GM19452 (cell line): ENCODE data around the gene CCL17.
"Not testable (repeated sequence)": the region's sequence is repeated elsewhere in the genome, so short reads cannot be mapped to it uniquely, and the experiment has no call there.

ENCODE experiments used
- ATAC-seq: cut with Tn5 transposase; IDR thresholded peaks from one replicate; pipeline ENCODE4 v1.9.1; 2021; ENCODE audit not compliant: unreplicated experiment

Gene CCL17

DNA sequence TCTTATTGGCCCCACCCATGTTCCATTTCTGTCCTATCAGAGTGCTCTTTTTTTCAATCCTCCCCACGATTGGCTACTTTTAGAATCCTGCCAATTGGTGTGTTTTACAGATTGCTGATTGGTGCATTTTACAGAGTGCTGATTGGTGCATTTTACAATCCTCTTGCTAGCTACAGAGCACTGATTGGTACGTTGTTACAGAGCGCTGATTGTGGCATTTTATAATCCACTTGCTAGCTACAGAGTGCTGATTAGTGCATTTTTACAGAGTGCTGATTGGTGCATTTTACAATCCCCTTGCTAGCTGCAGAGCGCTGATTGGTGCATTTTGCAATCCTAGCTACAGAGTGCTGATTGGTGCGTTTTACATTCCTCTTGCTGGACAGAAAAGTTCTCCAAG, 9.5 kb upstream of the CCL17 start:
- ATAC-seq = no peak

DNA sequence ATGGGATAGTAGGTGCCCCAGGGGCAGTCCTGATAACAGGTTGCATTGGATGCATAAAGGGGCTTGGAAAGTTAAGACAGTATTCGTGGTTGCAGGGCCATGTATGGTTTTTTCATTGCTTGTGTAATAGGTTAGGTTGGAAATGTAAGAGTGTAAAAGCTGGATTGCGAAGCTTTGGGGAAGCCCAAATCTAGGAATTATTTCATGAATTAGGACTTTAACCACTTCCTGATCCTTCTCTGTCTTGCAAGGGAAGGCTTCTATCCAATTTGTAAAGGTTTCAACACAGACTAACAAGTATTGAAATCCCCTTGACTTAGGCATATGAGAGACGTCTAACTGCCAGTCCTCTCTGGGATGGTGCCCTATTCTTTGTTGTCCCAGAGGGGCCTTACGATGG, 7.8 kb upstream of the CCL17 start:
- ATAC-seq = no peak

DNA sequence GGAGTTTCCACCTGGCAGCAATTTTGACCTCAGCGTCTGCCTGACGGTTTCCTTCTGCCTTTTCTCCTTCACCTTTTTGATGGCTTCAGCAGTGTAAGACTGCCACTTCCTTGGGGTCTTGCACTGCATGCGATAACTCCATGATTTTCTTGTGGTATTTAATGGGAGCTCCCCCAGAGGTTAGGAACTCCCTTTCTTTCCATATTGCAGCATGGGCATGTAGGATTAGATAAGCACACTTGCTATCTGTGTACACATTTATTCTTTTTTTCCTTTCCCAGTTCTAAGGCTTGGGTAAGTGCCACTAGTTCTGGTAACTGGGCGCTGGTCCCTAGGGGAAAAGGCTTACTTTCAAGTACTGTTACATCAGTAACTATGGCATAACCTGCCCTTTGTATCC, 7.1 kb upstream of the CCL17 start:
- ATAC-seq = not testable (repeated sequence)

DNA sequence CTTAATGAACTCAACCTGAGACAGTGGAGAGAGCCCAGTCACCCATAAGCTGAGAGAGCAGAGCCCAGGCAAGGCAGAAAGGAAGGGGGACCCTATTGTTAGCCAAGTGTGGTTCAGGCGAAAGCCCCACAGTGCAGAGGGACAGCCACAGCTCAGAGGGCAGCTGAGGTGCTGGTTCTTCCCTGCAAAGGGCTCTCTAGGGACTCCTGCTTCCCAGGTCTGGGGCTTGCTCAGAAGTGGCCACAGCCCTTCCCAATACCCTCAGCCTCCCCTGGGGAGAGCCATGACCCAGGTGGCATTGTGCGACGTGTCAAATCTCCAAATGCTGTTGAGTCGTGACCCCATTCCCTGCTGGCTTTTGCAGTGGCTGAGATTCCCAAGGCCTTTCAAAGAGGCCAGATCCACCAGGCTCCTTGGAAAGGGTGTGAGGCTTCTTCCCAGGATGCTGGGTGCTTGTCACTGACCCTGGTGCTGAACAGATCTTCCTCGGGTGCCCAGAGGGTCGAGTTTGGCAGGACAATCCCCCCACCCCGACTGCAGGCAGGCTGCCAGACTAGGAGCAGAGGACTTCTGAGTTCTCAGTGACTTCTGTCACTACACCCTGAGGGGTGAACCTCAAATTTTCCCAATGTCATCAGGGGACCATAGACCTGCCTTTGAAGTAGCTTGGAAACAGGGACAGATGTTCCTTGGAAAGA, 2.5 kb upstream of the CCL17 start:
- ATAC-seq = no peak

DNA sequence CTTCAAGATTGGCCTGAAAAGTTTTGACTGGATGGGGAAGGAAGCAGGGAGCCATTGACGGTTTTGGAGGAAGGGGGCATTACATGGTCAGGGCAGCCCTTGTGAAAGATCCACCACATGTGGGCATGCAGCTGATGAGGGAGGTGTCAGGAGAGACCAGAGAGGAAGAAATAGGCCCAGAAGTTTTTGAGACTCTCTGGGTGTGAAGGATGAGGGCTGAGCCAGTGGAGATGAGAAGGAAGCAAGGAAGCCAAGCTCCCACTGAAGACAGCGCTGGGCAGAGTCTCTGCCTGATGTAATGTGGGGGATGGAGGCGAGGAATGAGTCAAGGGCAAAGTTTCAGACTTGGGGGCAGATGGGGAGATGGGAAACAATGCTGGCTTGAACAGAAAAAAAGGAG, 530 bp downstream of the CCL17 start:
- ATAC-seq = no peak

DNA sequence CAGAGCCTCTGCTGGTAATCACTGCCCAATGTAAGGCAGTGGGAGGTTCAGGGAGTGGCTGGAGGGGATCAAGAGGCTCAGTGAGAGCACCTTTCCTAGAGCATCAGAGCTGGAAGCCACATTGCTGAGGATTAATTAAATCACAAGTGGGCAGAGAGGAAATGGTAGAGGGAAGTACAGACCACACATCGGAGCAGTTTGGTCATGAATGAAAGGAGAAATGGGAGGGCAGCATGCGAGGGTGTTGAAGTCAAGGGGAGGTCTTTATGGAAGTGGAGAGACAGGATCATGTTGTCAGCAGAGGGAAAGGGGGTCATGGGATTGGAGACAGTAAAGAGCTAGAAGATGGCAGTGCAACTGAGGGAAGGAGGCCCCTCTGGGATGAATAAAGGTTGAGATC, 2.3 kb downstream of the CCL17 start:
- no peak for ATAC-seq

DNA sequence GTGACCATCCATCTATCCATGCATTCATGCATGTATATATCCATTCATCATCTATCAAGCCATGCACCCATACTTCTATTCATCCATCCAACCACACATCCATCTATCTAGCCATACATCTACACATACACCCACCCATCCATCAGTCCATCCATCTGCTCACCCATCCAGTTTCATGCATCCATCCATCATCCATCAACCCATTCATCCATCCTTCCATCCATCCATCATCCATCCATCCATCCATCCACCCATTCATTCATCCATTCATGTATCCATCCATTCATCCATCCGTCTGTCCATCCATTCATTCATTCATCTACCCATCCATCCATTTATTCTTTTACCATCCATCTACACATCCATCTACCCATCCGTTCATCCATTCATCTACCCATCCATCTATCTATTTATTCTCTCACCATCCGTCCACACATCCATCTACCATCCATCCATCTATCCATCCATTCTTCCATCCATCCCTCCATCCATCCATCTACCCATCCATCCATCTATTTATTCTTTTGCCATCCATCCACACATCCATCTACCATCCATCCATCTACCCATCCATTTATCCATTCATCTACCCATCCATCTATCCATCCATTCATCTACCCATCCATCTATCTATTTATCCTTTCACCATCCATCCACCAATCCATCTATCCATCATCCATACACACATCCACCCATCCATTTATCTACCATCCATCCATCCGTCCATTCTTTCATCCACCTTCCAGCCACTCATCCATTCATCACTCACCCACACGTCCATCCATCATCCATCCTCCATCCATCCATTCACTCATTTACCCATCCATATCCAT, 3.2 kb downstream of the CCL17 start:
- ATAC-seq = no peak

DNA sequence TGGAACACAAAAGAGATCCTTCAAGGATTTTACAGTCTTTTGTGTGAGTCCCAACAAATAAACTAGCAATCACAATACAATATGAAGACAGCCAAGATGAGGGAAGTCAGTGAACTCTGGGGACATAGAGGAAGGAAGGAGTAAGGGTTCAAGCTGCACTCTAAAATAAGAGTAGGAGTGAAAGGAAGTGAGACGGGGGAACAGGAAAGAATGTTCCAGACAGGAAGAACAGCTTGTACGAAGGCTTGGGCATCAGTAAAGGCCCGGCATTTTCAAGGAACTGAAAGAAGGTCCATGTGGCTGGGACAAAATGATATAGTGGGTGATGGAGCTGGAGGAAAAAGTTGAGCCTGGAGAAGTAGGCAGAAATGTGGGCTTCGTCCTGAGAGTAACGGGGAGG, 4.5 kb downstream of the CCL17 start:
- ATAC-seq = no peak

DNA sequence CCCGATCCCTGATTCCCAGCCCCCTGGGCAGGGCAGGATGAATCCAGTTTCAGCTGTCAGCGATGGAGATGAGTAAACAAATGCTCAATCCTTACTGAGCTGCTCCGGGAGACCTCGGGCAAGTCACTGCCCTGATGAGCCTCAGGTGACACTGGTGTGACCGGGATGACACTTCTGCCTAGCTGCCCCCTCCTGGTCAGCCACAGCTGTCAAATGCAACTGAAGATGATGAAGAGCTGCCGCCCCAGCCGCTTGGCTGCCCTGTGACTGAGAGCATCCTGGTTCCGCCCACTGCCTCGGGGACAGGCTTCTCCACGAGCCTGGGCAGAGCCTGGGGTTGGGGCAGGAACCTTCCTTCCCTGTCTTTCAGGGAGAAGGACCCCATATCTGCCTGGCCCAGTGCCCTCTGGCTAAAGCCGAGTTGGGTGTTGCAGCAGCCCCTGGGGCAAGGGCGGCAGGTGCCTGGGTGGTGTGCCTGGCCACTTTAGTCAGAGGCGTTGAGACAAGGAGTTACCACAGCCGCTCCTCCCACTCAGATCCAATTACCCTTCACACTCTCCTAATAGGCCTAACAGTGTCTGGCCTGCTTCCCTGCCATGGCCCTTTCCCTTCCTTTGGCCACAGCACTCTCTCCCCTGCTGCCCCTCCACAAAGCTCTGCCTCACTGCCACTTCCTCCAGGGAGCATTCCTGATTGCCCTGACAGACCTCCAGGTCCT, 5.5 kb downstream of the CCL17 start:
- ATAC-seq = no peak

DNA sequence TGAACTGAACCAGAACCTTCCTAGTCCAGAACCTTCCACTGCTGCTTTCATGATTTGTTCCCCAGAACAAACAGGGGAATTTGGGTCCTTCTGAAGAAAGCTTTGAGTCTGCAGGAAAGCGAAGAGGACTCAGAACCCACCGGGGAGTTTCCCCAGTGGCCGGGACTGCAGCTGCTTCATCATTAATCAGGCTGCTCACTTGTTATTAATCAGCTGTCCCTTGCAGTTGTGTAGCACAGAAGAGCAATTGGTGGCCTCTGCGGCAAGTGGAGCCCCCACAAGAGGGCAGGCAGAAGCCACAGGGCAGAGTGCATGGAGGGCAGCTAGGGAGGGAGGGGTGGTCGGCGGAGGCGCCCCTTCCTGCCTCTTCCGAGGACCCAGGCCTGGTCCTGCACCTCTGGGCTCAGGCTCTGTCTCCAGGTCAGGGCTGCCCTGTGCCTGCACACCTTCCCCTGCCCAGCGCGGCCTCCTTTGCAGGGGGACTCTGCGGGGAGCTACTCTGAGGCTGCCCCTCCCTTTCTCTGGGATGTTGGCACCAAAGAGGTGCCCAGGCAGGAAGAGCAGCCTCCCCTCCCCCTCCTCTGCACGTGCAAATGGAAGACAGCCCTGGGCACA, 6.9 kb downstream of the CCL17 start:
- ATAC-seq = no peak

DNA sequence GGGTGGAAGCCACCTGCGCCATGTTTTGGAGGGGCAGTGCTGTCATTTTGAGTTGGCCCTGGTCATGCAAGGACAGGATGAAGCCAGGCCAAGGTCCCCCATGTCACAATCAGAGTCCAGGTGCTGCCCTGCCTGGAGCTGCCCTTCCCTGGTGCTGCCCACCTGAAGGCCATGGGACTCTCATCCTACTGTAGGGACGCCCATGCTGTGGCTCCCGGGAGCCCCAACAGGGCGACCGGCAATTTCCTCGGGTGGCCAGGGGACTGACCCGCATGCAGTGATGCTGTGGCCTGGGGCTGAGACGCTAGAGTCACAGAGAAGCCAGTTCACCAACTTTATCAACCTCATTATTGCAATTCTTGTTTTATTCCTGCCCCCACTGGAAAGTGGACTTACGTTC, 8.0 kb downstream of the CCL17 start:
- ATAC-seq = no peak

DNA sequence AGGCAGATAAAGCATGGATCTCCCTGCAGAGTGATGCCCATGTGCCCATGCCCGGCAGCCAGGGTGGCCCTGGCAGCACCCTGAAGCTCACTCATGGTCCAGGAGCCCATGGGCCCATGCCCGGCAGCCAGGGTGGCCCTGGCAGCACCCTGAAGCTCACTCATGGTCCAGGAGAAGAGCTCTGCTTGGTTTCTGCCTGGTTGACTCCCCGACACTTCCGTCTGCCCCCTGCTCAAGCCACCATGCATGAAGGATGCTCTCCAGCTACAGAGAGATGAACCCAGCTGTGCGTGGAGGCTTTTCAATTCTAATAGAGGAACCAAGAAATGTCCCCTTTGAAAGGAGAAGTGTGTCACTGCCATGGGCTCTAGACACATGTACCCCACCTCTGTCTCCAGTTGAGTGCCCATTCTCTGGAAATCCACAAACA, 8.7 kb downstream of the CCL17 start:
- peak; percentile 68 for ATAC-seq

DNA sequence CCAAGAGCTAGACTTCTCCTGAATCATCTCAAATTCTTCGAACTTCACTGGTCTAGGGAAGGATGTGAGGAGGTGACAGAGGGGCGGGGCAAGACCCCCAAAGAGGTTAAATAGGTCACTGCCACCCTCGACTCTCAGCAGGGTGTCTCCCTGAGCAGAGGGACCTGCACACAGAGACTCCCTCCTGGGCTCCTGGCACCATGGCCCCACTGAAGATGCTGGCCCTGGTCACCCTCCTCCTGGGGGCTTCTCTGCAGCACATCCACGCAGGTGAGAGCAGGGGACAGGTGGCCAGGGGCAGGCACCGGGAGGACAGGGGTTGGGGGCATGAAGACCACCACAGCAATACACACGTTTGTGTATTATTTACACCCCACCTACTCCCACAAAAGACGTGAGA, 9.2 kb downstream of the CCL17 start:
- no peak for ATAC-seq

DNA sequence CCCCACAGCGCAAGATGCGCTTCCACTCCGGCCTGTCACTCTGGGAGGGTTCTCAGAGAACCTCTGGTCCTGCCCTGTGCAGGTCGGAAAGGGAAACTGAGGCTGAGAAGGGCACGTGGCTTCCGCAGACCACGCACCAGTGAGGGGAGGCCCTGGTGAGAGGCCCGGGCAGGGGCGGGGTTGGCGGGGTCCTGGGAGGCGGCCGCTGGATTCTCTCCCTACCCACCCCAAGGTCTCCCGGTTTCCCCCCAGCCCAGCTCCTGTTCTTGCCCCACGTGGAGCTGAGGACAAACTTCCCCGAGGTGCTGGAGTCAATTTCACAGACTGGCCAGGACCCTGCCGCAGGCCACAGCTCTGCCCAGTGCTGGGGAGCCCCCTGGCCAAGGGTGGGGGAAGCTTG, 11.5 kb downstream of the CCL17 start:
- no peak for ATAC-seq

DNA sequence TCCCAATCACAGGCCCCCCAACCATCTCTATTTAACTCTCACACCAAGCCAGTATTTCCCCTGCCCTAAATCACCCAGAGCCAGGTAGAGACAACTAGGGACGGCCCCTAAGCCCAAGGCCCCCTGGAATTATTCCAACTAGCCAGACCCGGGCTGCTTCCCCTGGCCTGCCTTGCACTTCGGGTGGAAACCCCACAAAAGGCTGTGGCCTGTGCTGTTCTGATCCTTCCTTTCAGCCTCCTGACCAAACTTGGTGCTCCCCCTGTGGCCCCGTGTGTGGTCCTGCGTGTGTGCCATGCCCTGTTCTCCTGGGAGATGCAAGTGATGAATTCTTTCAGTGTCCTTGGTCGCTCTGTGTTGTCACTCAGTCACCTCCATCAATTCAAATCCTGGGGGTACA, 14.9 kb downstream of the CCL17 start:
- ATAC-seq = no peak

DNA sequence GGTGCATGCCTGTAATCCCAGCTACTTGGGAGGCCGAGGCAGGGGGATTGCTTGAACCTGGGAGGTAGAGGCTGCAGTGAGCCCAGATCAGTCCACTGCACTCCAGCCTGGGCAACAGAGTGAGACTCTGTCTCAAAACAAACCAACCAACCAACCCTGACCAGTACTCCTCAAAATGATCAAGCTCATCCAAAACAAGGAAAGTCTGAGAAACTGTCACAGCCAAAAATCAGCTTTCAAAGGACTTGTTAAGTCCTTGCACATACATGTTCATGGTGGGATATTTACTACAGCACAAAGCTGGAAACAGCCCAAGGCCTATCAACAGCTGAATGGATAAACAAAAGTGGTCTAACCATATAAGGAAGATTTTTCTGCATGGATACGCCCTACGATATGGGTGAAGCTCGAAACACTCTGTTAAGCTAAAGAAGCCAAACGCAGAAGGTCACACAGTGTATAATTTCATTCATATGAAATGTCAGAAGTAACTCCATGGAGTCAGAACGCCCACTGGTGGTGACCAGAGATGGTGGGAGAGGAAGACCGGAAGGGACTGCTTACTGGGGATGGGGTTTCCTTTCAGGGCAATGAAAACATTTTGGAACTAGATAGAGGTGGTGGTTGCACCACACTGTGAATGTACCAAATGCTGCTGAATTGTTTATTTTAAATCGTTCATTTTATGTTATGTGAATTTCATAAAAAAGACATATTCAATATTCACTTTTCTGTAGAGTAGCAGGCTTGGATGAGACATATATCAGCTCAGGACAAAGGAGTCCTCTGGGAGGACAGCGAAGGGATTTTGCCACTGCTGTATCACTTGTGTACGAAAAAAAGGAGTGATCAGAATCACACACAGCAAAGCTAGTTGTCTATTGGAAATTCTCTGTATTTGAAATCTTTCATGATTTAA, 17.7 kb downstream of the CCL17 start:
- ATAC-seq = no peak

DNA sequence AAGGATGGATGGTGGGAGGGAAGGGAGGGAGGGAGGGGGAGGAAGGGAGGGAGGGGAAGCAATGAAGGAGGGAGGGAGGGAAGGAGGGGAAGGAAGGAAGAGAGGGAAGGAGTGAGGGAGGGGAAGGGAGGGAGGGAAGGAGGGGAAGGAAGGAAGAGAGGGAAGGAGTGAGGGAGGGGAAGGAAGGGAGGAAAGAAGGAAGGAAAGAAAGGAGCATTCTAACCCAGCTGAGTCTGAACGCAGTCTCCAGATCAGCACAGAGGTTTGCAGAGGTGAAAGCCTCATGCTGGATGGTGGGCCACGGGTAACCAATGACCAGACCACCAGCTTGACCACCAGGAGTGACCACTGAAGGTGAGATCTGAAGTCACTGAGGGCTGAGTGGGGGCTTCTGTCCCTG, 18.6 kb downstream of the CCL17 start:
- no peak for ATAC-seq

DNA sequence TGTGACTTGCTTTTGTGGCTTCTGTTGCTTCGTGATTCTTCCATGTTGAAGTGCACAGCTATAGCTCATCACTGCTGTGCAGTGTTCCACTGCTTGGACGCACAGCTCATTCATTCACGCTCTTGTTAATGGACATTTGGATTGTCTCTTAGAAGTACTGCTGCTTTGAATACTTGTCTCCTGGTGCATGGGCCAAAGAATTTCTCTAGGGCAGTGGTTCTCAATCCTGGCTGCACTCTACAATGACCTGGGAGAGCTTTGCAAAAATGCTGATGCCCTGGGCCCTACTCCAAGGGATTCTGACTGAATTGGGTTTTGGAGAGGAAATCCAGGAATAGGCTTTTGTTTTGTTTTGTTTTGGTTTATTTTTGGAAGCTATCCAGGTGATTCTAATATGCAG, 20.0 kb downstream of the CCL17 start:
- no peak for ATAC-seq

DNA sequence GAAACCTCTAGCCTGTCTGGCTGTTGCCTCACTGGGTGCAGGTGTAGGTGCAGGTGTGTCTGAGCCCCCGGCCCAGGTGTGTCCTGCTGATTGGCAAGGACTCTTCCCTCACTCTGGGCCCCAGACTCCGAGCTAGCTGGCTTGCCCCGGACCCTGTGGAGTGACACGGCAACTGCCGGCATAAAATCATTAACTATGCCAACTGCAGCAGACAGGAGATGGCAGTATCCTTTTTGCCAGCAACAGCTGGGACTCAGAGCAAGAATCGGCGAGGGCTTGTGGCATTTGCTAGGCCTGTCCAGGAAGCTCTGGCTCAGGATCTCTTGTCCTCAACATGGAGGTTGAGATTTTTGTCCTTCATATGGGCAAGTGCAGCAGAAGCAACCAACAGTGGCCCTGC, 21.8 kb downstream of the CCL17 start:
- ATAC-seq = no peak

DNA sequence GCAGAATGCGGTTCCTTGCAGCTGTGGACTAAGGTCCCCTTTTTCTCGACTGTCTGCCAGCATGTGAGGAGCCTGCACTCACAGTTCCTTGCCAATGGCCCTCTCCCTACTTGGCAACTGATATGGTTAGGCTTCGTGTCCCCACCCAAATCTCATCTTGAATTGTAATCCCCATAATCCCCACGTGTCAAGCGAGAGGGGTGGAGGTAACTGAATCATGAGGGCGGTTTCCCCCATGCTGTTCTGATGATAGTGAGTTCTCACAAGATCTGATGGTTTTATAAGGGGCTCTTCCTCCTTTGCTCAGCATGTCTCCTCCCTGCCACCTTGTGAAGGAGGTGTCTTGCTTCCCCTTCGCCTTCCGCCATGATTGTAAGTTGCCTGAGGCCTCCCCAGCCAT, 22.7 kb downstream of the CCL17 start:
- no peak for ATAC-seq

DNA sequence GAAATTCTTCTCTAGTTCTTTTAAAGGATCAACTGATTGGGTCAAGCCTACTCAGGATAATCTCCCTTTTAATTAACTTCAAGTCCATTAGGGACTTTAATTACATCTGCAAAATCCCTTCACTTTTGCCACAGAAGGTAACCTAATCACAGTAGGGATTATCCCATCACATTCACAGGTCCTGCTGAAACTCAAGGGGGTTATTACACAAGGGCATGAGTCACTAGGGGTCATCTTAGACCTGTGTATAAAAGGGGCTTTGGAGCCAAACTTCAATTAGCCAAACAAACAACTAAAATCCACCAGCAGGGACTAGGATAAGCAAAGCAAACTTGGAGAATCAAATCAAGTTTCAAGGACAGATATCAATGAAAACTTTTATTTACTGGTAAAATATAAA, 23.3 kb downstream of the CCL17 start:
- no peak for ATAC-seq
